Muscle of leg (tissue), 11 donors: ENCODE measurements around the gene SUPT3H. TPM values are rescaled to one million over a fixed set of nuclear protein-coding genes. Genes with fewer than 3 reads are reported as not detected.
"Not testable (repeated sequence)": the region's sequence is repeated elsewhere in the genome, so short reads cannot be mapped to it uniquely, and the experiment has no call there.

Experiments used
- DNase-seq: peaks from one replicate; pipeline ENCODE4 v3.0.0; 2013
- H3K27ac ChIP-seq: one replicate; pipeline ENCODE4 v1.5.1; 2013; ENCODE audit warnings: mild to moderate bottlenecking, low read length, control low read depth
- H3K27me3 ChIP-seq: one replicate; pipeline ENCODE4 v1.6.1; 2013; ENCODE audit warnings: low read length; ENCODE audit not compliant: control insufficient read depth, insufficient read depth
- H3K36me3 ChIP-seq: one replicate; pipeline ENCODE4 v1.6.1; 2013; ENCODE audit warnings: low read length; ENCODE audit not compliant: control insufficient read depth, insufficient read depth
- H3K4me1 ChIP-seq: one replicate; pipeline ENCODE4 v1.6.1; 2013; ENCODE audit warnings: low read length; ENCODE audit not compliant: control insufficient read depth, insufficient read depth
- H3K4me3 ChIP-seq: one replicate; pipeline ENCODE4 v1.5.1; 2013; ENCODE audit warnings: low read length, control low read depth
- H3K9me3 ChIP-seq: replicated peaks from 2 replicates; pipeline ENCODE4 v1.6.1; 2013; ENCODE audit warnings: low read depth, low read length; ENCODE audit not compliant: control insufficient read depth
- WGBS: methylation state at CpG from one replicate; pipeline ENCODE4 v1.1.5; 2013; ENCODE audit warnings: missing lambda C conversion rate; ENCODE audit not compliant: insufficient coverage; 5-methylcytosine and 5-hydroxymethylcytosine counted together
- polyA plus RNA-seq, 8 donors: library from polyadenylated mRNA; unstranded; fragments of 120-200 nt; gene quantifications; one replicate each; pipeline versions ENCODE4 v1.2.1 to v1.2.3, GENCODE V29; 2013; ENCODE audit warnings: inconsistent platforms in 1 of 8, low replicate concordance in 1 of 8; ENCODE audit not compliant: insufficient read length in 8 of 8, insufficient read depth in 1 of 8
- total RNA-seq: library from RNA; stranded (reverse); fragments of 120-200 nt; gene quantifications from one replicate; pipeline ENCODE4 v1.2.4, GENCODE V29; 2013

Gene SUPT3H
- total and polyA plus RNA-seq, 9 donors, result 8.3 to 13.7 (median 10.7) TPM

- Histone ChIP-seq H3K27ac (no peak overlapping the region), H3K4me3 (no peak overlapping the region), H3K36me3 (no peaks in the 10 kb centered on the region), H3K9me3 (peaks cover 11% of the 10 kb centered on the region), H3K4me1 (no peaks in the 10 kb centered on the region), H3K27me3 (no peaks in the 10 kb centered on the region)
- no CpG with 5 or more reads among the region's 2 CpGs for WGBS
- DNase-seq, result no peak
These were observed 302.5 kb downstream of the SUPT3H start for GRCh38 chr6:45075246-45075645.

- Histone ChIP-seq H3K27me3 (no peaks in the 10 kb centered on the region), H3K27ac (no peak overlapping the region), H3K9me3 (peaks cover 11% of the 10 kb centered on the region), H3K4me1 (no peaks in the 10 kb centered on the region), H3K4me3 (no peak overlapping the region), H3K36me3 (no peaks in the 10 kb centered on the region)
- no CpG with 5 or more reads among the region's 1 CpG for WGBS
- peak; percentile 9 for DNase-seq
These were observed 303.3 kb downstream of the SUPT3H start for GRCh38 chr6:45074439-45074838.

- peaks cover 7% of the 10 kb centered on the region for H3K9me3 ChIP-seq
These were observed 304.0 kb downstream of the SUPT3H start for GRCh38 chr6:45073771-45074170.

DNA sequence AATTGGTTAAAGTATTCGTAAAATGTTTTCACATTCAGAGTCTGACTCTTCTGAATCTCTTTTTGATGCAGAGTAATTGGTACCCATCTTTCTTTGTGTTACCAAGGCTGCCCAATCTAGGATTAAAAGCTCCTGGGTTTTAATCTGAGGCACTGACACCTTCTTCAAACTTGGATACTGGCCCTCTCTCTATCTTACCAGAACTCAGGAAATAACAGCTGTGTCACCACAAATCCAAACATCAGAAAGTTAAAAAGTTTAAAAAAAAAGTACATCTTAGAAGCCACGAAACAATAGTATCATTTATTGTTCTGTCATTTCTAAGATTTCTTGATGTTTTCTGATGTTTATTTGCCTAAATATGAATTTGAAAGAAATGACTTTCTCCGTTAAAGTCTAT is 305.1 kb downstream of the SUPT3H start:
- no peaks in the 10 kb centered on the region for H3K27me3 ChIP-seq
- H3K4me1 ChIP-seq, result no peaks in the 10 kb centered on the region
- H3K9me3 ChIP-seq, result no peaks in the 10 kb centered on the region
- no peak overlapping the region for H3K4me3 ChIP-seq
- DNase-seq, result no peak
- no CpG with 5 or more reads among the region's 3 CpGs for WGBS
- no peaks in the 10 kb centered on the region for H3K36me3 ChIP-seq
- no peak overlapping the region for H3K27ac ChIP-seq

More at GRCh38 chr6:45073771-45074170, 304.0 kb downstream of the SUPT3H start:
- DNase-seq, result no peak
- Histone ChIP-seq H3K27me3 (no peaks in the 10 kb centered on the region), H3K36me3 (no peaks in the 10 kb centered on the region), H3K27ac (no peak overlapping the region), H3K4me1 (no peaks in the 10 kb centered on the region), H3K4me3 (no peak overlapping the region)

GRCh38 chr6:45072016-45072415 is 305.7 kb downstream of the SUPT3H start:
- no peak for DNase-seq

DNA sequence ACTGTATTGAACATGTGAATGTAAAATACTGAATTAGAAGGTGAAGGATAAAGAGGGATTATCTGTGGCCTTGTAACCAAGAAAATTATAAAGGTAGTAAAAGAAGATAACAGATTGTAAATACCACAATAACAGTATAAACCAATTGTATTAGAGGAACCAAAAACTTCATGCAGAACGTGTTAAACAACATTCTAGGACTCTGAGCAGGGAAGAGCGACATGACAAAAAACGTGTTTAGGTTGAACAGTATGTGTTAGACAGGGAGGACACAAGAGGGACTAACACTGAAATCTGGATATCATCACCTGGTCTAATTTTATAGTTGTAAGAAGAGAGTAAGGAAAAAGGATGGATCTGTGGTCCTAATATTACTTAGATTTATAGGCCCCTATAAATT is 308.6 kb downstream of the SUPT3H start:
- DNase-seq, result no peak
- no peaks in the 10 kb centered on the region for H3K27me3 ChIP-seq
- WGBS, result 67% methylated on average over 2 of the region's 3 CpGs
- H3K4me1 ChIP-seq, result no peaks in the 10 kb centered on the region
- H3K27ac ChIP-seq, result no peak overlapping the region
- H3K4me3 ChIP-seq, result no peak overlapping the region
- H3K36me3 ChIP-seq, result no peaks in the 10 kb centered on the region
- no peaks in the 10 kb centered on the region for H3K9me3 ChIP-seq

More at GRCh38 chr6:45072016-45072415, 305.7 kb downstream of the SUPT3H start:
- Histone ChIP-seq H3K4me3 (no peak overlapping the region), H3K27me3 (no peaks in the 10 kb centered on the region), H3K9me3 (no peaks in the 10 kb centered on the region), H3K36me3 (no peaks in the 10 kb centered on the region), H3K4me1 (no peaks in the 10 kb centered on the region), H3K27ac (no peak overlapping the region)
- WGBS, result no CpG with 5 or more reads among the region's 1 CpG

DNA sequence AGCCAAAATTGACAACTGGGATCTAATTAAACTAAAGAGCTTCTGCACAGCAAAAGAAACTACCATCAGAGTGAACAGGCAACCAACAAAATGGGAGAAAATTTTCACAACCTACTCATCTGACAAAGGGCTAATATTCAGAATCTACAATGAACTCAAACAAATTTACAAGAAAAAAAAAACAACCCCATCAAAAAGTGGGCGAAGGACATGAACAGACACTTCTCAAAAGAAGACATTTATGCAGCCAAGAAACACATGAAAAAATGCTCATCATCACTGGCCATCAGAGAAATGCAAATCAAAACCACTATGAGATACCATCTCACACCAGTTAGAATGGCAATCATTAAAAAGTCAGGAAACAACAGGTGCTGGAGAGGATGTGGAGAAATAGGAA is 310.3 kb downstream of the SUPT3H start:
- H3K36me3 ChIP-seq, H3K4me1 ChIP-seq, H3K9me3 ChIP-seq, DNase-seq, H3K27me3 ChIP-seq, H3K27ac ChIP-seq, H3K4me3 ChIP-seq: not testable (repeated sequence)
- WGBS, result no CpG with 5 or more reads among the region's 1 CpG

DNA sequence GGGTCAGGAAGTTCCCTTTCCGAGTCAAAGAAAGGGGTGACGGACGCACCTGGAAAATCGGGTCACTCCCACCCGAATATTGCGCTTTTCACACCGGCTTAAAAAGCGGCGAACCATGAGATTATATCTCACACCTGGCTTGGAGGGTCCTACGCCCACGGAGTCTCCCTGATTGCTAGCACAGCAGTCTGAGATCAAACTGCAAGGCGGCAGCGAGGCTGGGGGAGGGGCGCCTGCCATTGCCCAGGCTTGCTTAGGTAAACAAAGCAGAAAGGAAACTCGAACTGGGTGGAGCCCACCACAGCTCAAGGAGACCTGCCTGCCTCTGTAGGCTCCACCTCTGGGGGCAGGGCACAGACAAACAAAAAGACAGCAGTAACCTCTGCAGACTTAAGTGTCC is 315.1 kb downstream of the SUPT3H start:
- not testable (repeated sequence) for H3K27ac ChIP-seq, H3K4me3 ChIP-seq, H3K27me3 ChIP-seq, H3K4me1 ChIP-seq, H3K36me3 ChIP-seq, DNase-seq, H3K9me3 ChIP-seq
- WGBS, result 87% methylated on average over 5 of the region's 15 CpGs

DNA sequence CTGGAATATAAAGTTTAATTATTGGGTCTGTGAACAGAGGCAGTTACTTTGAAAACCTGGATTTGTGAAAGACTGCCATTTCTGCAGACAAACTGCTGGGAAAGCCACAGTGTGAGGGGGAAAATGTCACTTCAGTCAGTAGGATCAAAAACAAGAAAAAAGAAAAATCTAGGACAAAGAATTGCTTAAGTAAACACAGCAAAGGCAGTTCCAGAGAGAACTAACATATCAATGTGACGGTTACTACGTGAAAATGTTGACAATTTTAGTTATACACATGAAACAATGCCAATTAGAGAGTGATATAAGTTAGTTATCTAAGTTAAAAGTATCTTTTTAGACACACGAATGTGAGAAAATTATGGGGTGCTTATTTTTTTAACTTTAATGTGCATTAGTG is 320.0 kb downstream of the SUPT3H start:
- DNase-seq, result no peak
- H3K4me3 ChIP-seq, result no peak overlapping the region
- no peaks in the 10 kb centered on the region for H3K36me3 ChIP-seq
- H3K27ac ChIP-seq, result no peak overlapping the region
- H3K27me3 ChIP-seq, result no peaks in the 10 kb centered on the region
- no CpG with 5 or more reads among the region's 3 CpGs for WGBS
- no peaks in the 10 kb centered on the region for H3K4me1 ChIP-seq
- H3K9me3 ChIP-seq, result peaks cover 7% of the 10 kb centered on the region

DNA sequence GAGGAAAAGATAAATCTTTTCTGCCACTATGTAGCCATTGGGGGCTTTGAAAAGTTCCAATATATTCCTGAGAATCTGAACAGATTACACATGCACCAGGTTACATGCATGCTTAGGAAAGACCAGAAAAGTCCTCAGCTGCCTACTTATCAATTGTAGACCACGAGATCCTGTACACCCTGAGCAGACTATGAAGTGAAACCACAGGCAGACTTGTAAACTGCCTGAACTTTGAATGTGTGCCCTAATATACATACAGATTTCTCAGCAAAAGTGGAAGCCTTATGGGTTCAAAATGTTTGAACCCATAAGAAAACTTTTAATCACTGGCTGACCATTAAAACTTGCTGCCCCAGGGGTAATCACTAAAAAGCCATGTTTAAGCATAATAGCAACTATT is 323.1 kb downstream of the SUPT3H start:
- H3K4me1 ChIP-seq, result no peaks in the 10 kb centered on the region
- no peak overlapping the region for H3K4me3 ChIP-seq
- H3K36me3 ChIP-seq, result no peaks in the 10 kb centered on the region
- no peaks in the 10 kb centered on the region for H3K27me3 ChIP-seq
- H3K9me3 ChIP-seq, result no peaks in the 10 kb centered on the region
- WGBS, result 60% methylated on average over 1 of the region's 1 CpG
- H3K27ac ChIP-seq, result no peak overlapping the region
- DNase-seq, result peak; percentile 9

DNA sequence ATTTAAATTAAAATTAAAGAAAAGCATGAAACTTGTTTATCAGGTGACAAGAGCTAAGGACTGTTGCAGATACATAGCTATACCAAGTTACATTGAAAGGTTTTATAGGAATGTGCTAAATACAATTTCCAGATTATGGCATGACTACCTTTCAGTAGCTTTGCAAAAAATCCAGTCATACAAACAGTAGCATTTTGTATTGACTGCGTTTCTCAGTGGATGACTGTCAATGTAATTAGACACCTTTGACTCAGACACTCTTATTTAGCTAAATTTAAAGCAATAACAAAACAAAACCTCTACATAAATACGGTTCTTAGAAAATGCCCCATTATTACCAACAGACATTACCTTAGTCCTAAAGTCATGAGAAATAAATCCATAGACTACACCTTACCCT is 325.4 kb downstream of the SUPT3H start:
- H3K36me3 ChIP-seq, result no peaks in the 10 kb centered on the region
- no peak overlapping the region for H3K27ac ChIP-seq
- no CpG with 5 or more reads among the region's 2 CpGs for WGBS
- no peak for DNase-seq
- no peaks in the 10 kb centered on the region for H3K9me3 ChIP-seq
- H3K27me3 ChIP-seq, result no peaks in the 10 kb centered on the region
- no peaks in the 10 kb centered on the region for H3K4me1 ChIP-seq
- H3K4me3 ChIP-seq, result no peak overlapping the region
